Keratinocyte (primary cell): Measurements from ENCODE around the gene SMU1. TPM values are rescaled to one million over a fixed set of nuclear protein-coding genes. Genes with fewer than 3 reads are reported as not detected.

Experiments used
- DNase-seq: peaks from one replicate; pipeline ENCODE4 v3.0.0-alpha.2; 2011; ENCODE audit warnings: low read depth, missing footprints, low spot score
- FAIRE-seq: peaks from 2 replicates; lab custom pipeline; 2011; peaks lifted over from hg19 to GRCh38; lab: Jason Lieb, UNC
- H2AFZ ChIP-seq: 2 replicates; pipeline ENCODE4 v1.6.0; 2012; ENCODE audit warnings: low read length, control low read depth, inconsistent platforms; ENCODE audit not compliant: control insufficient read depth
- H3K27ac ChIP-seq: 2 replicates; pipeline ENCODE4 v1.5.1; 2011; ENCODE audit warnings: low read length; ENCODE audit not compliant: control insufficient read depth, insufficient read depth
- H3K27me3 ChIP-seq: 3 replicates; pipeline ENCODE4 v1.6.0; 2011; ENCODE audit warnings: low read length; ENCODE audit not compliant: control insufficient read depth, insufficient read depth; ENCODE audit errors: extremely low read depth
- H3K36me3 ChIP-seq, 2 experiments: 2 replicates in 1 of 2; 3 replicates in 1 of 2; pipeline ENCODE4 v1.5.1; 2011; ENCODE audit warnings: low read length in 2 of 2, mild to moderate bottlenecking in 1 of 2; ENCODE audit not compliant: control insufficient read depth in 2 of 2, insufficient read depth in 2 of 2; ENCODE audit errors: extremely low read depth in 1 of 2
- H3K4me1 ChIP-seq: 3 replicates; pipeline ENCODE4 v1.5.1; 2011; ENCODE audit warnings: low read length; ENCODE audit not compliant: control insufficient read depth, insufficient read depth; ENCODE audit errors: extremely low read depth
- H3K4me2 ChIP-seq: 3 replicates; pipeline ENCODE4 v1.6.0; 2011; ENCODE audit warnings: low read depth, low read length; ENCODE audit not compliant: control insufficient read depth, insufficient read depth; ENCODE audit errors: extremely low read depth
- H3K4me3 ChIP-seq, 3 experiments: fragments of 200-600 bp in 1 of 3; sonication (generic) in 1 of 3; 2 replicates in 2 of 3; 3 replicates in 1 of 3; pipeline ENCODE4 v1.5.1; 2011 to 2016; ENCODE audit warnings: low read length in 3 of 3, mild to moderate bottlenecking in 3 of 3, control low read depth in 2 of 3, inconsistent platforms in 1 of 3, low read depth in 1 of 3, mixed read lengths in 1 of 3, mixed run types in 1 of 3, moderate library complexity in 1 of 3; ENCODE audit not compliant: control insufficient read depth in 2 of 3, insufficient read depth in 2 of 3; ENCODE audit errors: extremely low read depth in 1 of 3
- H3K79me2 ChIP-seq: 2 replicates; pipeline ENCODE4 v1.6.0; 2012; ENCODE audit warnings: low read length; ENCODE audit not compliant: control insufficient read depth, insufficient read depth
- H3K9ac ChIP-seq: 3 replicates; pipeline ENCODE4 v1.6.0; 2011; ENCODE audit warnings: low read length; ENCODE audit not compliant: control insufficient read depth, insufficient read depth; ENCODE audit errors: extremely low read depth
- H3K9me1 ChIP-seq: 3 replicates; pipeline ENCODE4 v1.6.0; 2011; ENCODE audit warnings: low read length; ENCODE audit not compliant: control insufficient read depth, insufficient read depth; ENCODE audit errors: extremely low read depth
- H3K9me3 ChIP-seq: 2 replicates; pipeline ENCODE4 v1.5.1; 2012; ENCODE audit warnings: low read depth, low read length; ENCODE audit not compliant: control insufficient read depth
- H4K20me1 ChIP-seq: 3 replicates; pipeline ENCODE4 v1.6.0; 2011; ENCODE audit warnings: low read length; ENCODE audit not compliant: control insufficient read depth, insufficient read depth; ENCODE audit errors: extremely low read depth
- CTCF ChIP-seq, 3 experiments: IDR thresholded peaks in 1 of 3; conservative IDR thresholded peaks in 1 of 3; optimal IDR thresholded peaks in 1 of 3; 2 replicates in 2 of 3; 3 replicates in 1 of 3; pipeline versions ENCODE3 to v1.5.1; 2011; ENCODE audit warnings: low read length in 3 of 3, mild to moderate bottlenecking in 3 of 3, moderate library complexity in 2 of 3, control low read depth in 1 of 3, inconsistent platforms in 1 of 3; ENCODE audit not compliant: insufficient read depth in 2 of 3; ENCODE audit errors: extremely low read depth in 1 of 3
- EZH2 ChIP-seq: IDR thresholded peaks from one replicate; pipeline ENCODE4 v1.6.1; 2012; ENCODE audit warnings: inconsistent platforms, mild to moderate bottlenecking, low read length, moderate library complexity
- dilution Hi-C: fragments of 300-500 bp; cut with MboI; formaldehyde crosslinking; loops from one replicate; pipeline ENCODE4 v1.7.0; 2020; ENCODE audit warnings: low sequenced_read_pairs; ENCODE audit not compliant: extremely low pct_ligation_motif_present
- polyA plus RNA-seq, 5 experiments: library from polyadenylated mRNA; depleted of rRNA in 3 of 5; stranded (reverse) in 3 of 5; stranded (forward) in 1 of 5; unstranded in 1 of 5; fragments of >200 nt; gene quantifications; 1 replicate in 1 of 5; 2 replicates in 3 of 5; 3 replicates in 1 of 5; pipeline versions ENCODE4 v1.2.1 to v1.2.3, GENCODE V29; 2011 to 2012; ENCODE audit warnings: missing spikeins in 2 of 5, low read depth in 1 of 5, low replicate concordance in 1 of 5

SMU1 gene
- polyA plus RNA-seq, 1 donor (not counting 4 experiments of a cell fraction or from before 2014, with no cell fraction given), result 20.3 TPM

GRCh38 chr9:33019797-33020196 is 56.7 kb downstream of the SMU1 start:
- H3K79me2 ChIP-seq, result peaks cover 53% of the 10 kb centered on the region
- no peak for FAIRE-seq
- H3K27ac ChIP-seq, result no peak overlapping the region

GRCh38 chr9:33017283-33018041 is 59.0 kb downstream of the SMU1 start:
- no peaks in the 10 kb centered on the region for H3K9me1 ChIP-seq
- no peak overlapping the region for H2AFZ ChIP-seq
- no peak overlapping the region for H3K9ac ChIP-seq
- H3K4me2 ChIP-seq, result no peak overlapping the region
- H3K9me3 ChIP-seq, result no peaks in the 10 kb centered on the region
- no peak overlapping the region for H3K4me3 ChIP-seq
- H3K36me3 ChIP-seq, result peaks cover 0 to 3% of the 10 kb centered on the region in 2 experiments
- H3K79me2 ChIP-seq, result peaks cover 30% of the 10 kb centered on the region
- no peaks in the 10 kb centered on the region for H3K27me3 ChIP-seq
- dilution Hi-C loops, result no loop called here
- H4K20me1 ChIP-seq, result no peaks in the 10 kb centered on the region
- H3K27ac ChIP-seq, result no peak overlapping the region
- no peaks in the 10 kb centered on the region for H3K4me1 ChIP-seq
- TF ChIP-seq EZH2, result no peak
- TF ChIP-seq CTCF (optimal IDR thresholded peaks at IDR 0.05 in 1 of 3, IDR thresholded peaks at IDR 0.05 in 1 of 3, conservative IDR thresholded peaks at IDR 0.05 in 1 of 3; ENCODE audit: extremely low read depth in 1 of 3, insufficient read depth in 2 of 3, low read length in 3 of 3), result no peak
- FAIRE-seq (no peak), DNase-seq (no peak)

More at GRCh38 chr9:33019797-33020196, 56.7 kb downstream of the SMU1 start:
- TF ChIP-seq CTCF (optimal IDR thresholded peaks at IDR 0.05 in 1 of 3, IDR thresholded peaks at IDR 0.05 in 1 of 3, conservative IDR thresholded peaks at IDR 0.05 in 1 of 3; ENCODE audit: extremely low read depth in 1 of 3, insufficient read depth in 2 of 3, low read length in 3 of 3) (no peak), EZH2 (no peak)
- DNase-seq, result no peak
- no peak overlapping the region for H3K9ac ChIP-seq
- H4K20me1 ChIP-seq, result no peaks in the 10 kb centered on the region
- peaks cover 19% of the 10 kb centered on the region for H3K4me1 ChIP-seq
- dilution Hi-C loops, result no loop called here
- H2AFZ ChIP-seq, result no peak overlapping the region
- no peak overlapping the region for H3K4me2 ChIP-seq
- H3K4me3 ChIP-seq, result no peak overlapping the region
- no peaks in the 10 kb centered on the region for H3K27me3 ChIP-seq
- peaks cover 0 to 14% of the 10 kb centered on the region in 2 experiments for H3K36me3 ChIP-seq
- H3K9me1 ChIP-seq, result no peaks in the 10 kb centered on the region
- H3K9me3 ChIP-seq, result no peaks in the 10 kb centered on the region
